Skeletal muscle satellite cell (primary cell): ENCODE data around the gene BMP2K.
"Not testable (repeated sequence)": the region's sequence is repeated elsewhere in the genome, so short reads cannot be mapped to it uniquely, and the experiment has no call there.

Experiments
- H3K27me3 ChIP-seq: 2 replicates; pipeline ENCODE4 v1.7.0; 2013; ENCODE audit warnings: low read length; ENCODE audit not compliant: control insufficient read depth, insufficient read depth
- H3K36me3 ChIP-seq: 2 replicates; pipeline ENCODE4 v1.7.0; 2013; ENCODE audit warnings: mild to moderate bottlenecking, control low read depth, low read length; ENCODE audit not compliant: insufficient read depth
- H3K4me1 ChIP-seq: 2 replicates; pipeline ENCODE4 v1.7.0; 2013; ENCODE audit warnings: low read length; ENCODE audit not compliant: control insufficient read depth, insufficient read depth
- H3K4me2 ChIP-seq: 2 replicates; pipeline ENCODE4 v1.7.0; 2013; ENCODE audit warnings: mild to moderate bottlenecking, low read length
- H3K4me3 ChIP-seq: 2 replicates; pipeline ENCODE4 v1.7.0; 2013; ENCODE audit warnings: low read length
- H3K9ac ChIP-seq: 2 replicates; pipeline ENCODE4 v1.7.0; 2013; ENCODE audit warnings: mild to moderate bottlenecking, low read depth, low read length, moderate library complexity
- H3K9me3 ChIP-seq: replicated peaks from 2 replicates; pipeline ENCODE4 v1.7.0; 2013; ENCODE audit warnings: mild to moderate bottlenecking, control low read depth, low read length

BMP2K gene

DNA sequence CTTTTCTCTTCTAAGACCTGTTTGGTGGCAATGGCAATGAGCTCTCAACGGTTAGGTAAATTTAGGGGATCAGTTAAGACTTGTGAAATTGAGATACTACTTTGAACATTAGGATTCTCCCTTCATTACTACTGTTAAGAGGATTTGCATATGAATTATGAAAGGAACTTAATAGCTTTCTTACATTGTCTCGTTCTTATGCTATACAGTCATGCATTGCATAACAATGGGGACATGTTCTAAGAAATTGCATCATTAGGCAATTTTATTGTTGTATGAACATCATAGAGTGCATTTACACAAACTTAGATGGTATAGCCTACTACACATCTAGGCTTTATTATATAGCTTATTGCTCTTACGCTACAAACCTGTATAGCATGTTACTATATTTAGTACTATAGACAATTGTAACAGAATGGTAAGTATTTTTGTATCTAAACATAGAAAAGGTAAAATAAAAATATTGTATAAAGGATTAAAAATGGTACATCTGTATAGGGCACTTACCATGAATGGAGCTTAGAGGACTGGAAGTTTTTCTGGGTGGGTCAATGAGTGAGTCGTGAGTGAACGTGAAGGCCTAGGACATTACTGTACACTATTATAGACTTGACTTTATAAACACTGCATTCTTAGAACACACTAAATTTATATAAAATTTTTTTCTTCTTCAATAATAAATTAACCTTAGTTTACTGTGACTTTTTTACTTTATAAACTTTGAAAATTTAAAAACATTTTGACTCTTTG, 100.6 kb downstream of the BMP2K start:
- Histone ChIP-seq H3K36me3 (peaks cover 19% of the 10 kb centered on the region), H3K4me1 (no peaks in the 10 kb centered on the region), H3K9me3 (no peaks in the 10 kb centered on the region), H3K27me3 (no peaks in the 10 kb centered on the region), H3K4me2 (no peak overlapping the region), H3K4me3 (no peak overlapping the region), H3K9ac (no peak overlapping the region)

DNA sequence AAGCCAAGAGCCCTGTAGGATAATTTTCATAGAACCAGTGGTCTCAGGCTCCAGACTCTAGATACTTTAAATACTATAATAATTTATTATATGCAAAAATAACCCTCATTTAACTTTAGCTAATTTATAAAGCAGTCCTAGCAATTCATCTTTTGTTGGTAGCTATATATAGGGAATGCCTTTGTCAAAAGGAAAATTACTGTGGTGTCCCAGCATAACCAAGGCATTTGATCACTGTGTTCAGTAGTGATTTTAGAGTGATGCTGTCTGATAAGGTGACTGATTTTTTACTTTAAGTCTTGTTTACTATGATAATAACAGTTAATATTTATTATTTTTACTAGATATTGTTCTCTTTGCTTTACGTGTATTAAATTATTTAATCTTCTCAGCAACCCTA, 101.9 kb downstream of the BMP2K start:
- Histone ChIP-seq H3K4me2 (no peak overlapping the region), H3K4me1 (no peaks in the 10 kb centered on the region), H3K36me3 (peaks cover 8% of the 10 kb centered on the region), H3K9me3 (no peaks in the 10 kb centered on the region), H3K27me3 (no peaks in the 10 kb centered on the region), H3K9ac (no peak overlapping the region), H3K4me3 (no peak overlapping the region)

DNA sequence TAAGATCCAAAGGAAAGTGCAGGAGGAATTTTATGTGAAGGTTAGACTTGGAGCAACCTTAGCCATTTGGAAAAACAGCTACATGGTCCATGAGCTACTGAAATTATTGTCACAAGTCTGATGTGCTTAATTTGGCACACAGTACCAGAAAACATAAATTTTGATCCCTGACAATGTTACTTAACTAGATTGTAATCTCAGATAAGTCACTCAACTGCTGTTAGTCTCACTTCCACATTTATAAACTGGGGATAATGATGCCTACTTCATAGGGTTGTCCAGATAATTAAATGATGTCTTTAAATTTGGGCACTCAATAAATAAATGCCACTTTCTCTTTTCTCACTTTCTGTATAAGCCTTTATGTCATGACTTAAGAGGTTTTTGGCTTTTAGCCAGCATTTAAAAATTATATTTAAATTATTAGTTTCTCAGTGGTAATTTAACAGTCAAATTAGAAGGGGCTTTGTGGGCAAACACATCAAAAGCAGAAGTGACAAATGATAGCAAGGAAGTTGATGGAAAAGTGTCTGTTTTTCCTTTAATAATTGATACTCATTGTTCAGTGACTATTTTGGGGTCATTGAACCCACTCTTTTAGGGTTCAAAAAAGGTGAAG, 104.8 kb downstream of the BMP2K start:
- Histone ChIP-seq H3K9ac (no peak overlapping the region), H3K27me3 (no peaks in the 10 kb centered on the region)

DNA sequence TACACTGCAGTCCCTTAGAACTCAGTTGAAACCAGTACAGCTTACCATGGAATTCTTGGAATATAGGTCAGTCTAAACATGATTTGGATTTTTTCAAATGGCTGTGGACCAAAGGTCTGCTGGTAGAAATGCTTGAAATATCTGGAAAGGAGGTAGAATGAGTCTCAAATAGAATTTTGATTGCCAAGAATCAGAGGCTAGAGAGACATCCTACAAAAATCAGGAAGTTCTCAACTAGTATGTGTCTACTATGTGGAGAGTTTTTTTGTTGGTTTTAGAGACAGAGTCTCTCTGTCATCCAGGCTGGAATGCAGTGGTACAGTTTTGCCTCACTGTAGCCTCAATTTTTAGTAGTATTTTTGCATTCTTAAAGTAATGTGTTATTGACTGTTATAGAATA, 109.4 kb downstream of the BMP2K start:
- Histone ChIP-seq H3K4me2 (no peak overlapping the region), H3K36me3 (peaks cover 20% of the 10 kb centered on the region), H3K9ac (no peak overlapping the region), H3K4me1 (no peaks in the 10 kb centered on the region), H3K27me3 (no peaks in the 10 kb centered on the region), H3K9me3 (no peaks in the 10 kb centered on the region), H3K4me3 (no peak overlapping the region)

More for the DNA sequence above, 104.8 kb downstream of the BMP2K start:
- H3K4me2 ChIP-seq, result no peak overlapping the region
- no peak overlapping the region for H3K4me3 ChIP-seq
- no peaks in the 10 kb centered on the region for H3K9me3 ChIP-seq
- peaks cover 11% of the 10 kb centered on the region for H3K36me3 ChIP-seq
- H3K4me1 ChIP-seq, result no peaks in the 10 kb centered on the region

DNA sequence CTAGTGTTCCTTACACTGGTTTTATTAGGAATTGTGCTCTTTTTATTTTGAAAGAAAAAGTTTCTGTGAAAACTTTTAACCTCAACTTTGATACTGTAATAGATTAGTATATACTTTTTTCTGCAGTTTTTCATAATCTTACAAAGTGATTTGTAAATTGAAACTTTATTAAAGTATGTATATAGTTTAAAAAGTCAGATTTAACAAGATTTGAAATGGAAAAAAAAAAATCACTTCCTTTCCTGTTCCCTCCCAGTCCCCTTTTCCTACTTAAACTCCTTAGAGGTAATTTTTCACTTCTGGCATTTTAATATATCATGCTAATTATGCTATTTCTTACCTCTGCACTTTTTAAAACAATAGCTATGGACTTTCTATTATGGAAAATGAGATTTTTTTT, 113.8 kb downstream of the BMP2K start:
- Histone ChIP-seq H3K4me2 (no peak overlapping the region), H3K36me3 (peaks cover 25% of the 10 kb centered on the region), H3K9me3 (no peaks in the 10 kb centered on the region), H3K4me1 (no peaks in the 10 kb centered on the region), H3K27me3 (no peaks in the 10 kb centered on the region), H3K4me3 (no peak overlapping the region), H3K9ac (no peak overlapping the region)

DNA sequence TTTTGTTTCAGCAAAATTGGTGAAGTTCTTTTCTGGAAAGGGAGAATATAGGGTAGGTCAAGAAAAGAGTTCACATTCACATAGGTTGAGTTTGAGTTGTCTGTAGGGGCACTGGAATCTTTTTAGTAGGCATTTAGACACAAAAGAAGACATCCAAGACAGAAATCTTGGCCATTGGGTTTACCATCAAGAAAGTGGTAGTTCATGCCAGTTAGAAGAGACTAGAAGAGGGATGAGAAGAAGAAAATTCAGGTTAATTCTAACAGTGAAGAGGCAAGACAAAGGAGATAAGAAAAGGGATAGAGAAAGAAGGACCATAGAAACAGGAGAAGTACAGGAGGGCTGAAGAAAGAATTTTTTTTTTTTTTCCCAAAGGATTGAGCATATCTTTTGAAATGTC, 123.2 kb downstream of the BMP2K start:
- Histone ChIP-seq H3K27me3 (no peaks in the 10 kb centered on the region), H3K9ac (no peak overlapping the region), H3K36me3 (no peaks in the 10 kb centered on the region), H3K4me3 (no peak overlapping the region), H3K4me2 (no peak overlapping the region), H3K4me1 (no peaks in the 10 kb centered on the region), H3K9me3 (no peaks in the 10 kb centered on the region)

DNA sequence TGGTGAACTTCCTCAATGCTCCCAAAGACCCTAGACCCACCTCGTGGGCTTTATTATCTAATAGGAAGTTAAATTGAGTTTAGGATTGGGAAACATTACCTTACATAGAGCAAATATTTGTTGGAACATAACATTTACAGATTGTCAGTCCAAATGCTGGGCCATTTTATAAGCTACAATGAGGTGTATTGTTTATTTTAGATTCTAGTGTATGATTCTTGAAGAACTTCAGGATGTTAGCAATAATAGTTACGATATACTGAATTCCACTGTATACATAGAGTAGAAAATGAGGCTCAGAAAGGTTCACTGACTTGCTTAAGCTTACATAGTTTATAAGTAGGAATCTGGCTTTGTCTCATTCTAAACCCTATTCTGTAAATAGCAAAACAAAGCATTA, 125.7 kb downstream of the BMP2K start:
- H3K9ac ChIP-seq, result no peak overlapping the region
- H3K27me3 ChIP-seq, result no peaks in the 10 kb centered on the region
- H3K9me3 ChIP-seq, result no peaks in the 10 kb centered on the region
- no peaks in the 10 kb centered on the region for H3K4me1 ChIP-seq
- no peak overlapping the region for H3K4me2 ChIP-seq
- H3K4me3 ChIP-seq, result no peak overlapping the region
- no peaks in the 10 kb centered on the region for H3K36me3 ChIP-seq

DNA sequence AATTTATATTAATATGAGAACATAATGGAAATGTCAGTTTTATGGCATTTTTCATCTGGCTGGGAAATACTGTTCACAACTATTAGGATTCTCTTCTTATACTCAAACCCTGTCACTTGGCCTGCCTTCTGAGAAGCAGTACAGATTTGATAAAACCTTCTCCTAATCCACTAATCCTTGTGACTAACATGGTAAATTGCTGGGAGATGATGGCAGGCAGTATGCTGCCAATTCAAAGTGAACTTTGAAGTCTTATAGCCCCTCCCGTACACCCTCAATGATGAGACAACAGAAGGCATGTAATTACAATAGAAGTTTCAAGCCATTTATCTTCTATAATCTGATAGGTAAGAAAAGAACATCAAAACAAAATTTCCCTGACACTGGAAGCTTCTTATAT, 126.1 kb downstream of the BMP2K start:
- H3K27me3 ChIP-seq, result no peaks in the 10 kb centered on the region
- H3K4me2 ChIP-seq, result no peak overlapping the region
- no peaks in the 10 kb centered on the region for H3K9me3 ChIP-seq
- H3K36me3 ChIP-seq, result no peaks in the 10 kb centered on the region
- H3K9ac ChIP-seq, result no peak overlapping the region
- H3K4me1 ChIP-seq, result no peaks in the 10 kb centered on the region
- H3K4me3 ChIP-seq, result no peak overlapping the region

DNA sequence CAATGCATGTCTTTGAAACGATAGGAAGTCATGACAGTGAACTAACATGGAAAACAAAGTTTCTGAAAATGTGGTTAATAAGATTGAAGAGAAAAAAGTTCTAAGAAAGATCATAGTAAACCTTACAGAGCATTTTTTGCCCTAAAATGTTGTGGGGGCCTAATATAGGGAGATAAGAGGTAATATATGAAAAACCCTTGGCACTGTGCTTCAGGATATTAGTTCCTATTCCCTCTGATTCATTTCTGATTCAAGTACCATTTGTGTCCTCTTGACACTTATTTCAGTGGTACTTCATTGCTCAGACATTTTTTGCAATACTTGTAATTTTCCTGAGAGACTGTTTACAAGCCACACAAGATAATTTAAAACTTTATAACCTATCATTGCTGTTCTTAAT, 128.0 kb downstream of the BMP2K start:
- H3K4me2 ChIP-seq, result no peak overlapping the region
- H3K9ac ChIP-seq, result no peak overlapping the region
- no peak overlapping the region for H3K4me3 ChIP-seq
- H3K36me3 ChIP-seq, result no peaks in the 10 kb centered on the region
- H3K9me3 ChIP-seq, result no peaks in the 10 kb centered on the region
- no peaks in the 10 kb centered on the region for H3K27me3 ChIP-seq
- H3K4me1 ChIP-seq, result no peaks in the 10 kb centered on the region

DNA sequence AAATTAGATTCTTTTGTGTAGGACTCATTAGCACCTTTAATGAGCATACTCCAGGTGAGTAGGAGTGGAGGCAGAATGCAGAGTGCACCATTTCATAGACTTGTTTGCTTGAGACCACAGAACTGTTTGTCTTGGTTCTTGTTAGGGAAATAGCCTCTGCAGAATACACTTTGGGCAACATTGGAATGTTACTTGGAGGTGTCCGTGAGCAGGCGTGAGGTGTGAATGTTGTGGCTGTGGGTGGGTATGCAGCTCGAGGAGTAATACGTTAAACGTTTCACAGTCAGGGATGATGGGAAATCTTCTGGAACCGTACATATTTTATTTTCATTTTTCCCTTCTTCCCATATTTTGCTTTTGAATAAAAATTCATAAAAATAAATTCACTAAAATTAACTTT, 131.5 kb downstream of the BMP2K start:
- Histone ChIP-seq H3K9ac (no peak overlapping the region), H3K4me1 (no peaks in the 10 kb centered on the region), H3K4me2 (no peak overlapping the region), H3K9me3 (no peaks in the 10 kb centered on the region), H3K27me3 (no peaks in the 10 kb centered on the region), H3K36me3 (peaks cover 14% of the 10 kb centered on the region), H3K4me3 (no peak overlapping the region)

DNA sequence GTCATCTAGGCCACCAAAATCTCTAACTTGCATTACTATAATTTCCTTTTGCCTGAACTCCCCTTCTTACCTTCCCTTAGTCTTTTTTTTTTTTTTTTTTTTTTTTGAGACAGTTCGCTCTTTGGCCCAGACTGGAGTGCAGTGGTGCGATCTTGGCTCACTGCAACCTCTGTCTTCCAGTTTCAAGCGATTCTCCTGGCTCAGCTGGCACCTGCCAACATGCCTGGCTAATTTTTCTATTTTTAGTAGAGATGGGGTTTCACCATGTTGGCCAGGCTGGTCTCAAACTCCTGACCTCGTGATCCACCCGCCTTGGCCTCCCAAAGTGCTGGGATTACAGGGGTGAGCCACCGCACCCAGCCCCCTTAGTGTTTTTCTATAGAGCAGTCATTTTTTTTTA, 132.8 kb downstream of the BMP2K start:
- not testable (repeated sequence) for H3K4me3 ChIP-seq, H3K9me3 ChIP-seq

DNA sequence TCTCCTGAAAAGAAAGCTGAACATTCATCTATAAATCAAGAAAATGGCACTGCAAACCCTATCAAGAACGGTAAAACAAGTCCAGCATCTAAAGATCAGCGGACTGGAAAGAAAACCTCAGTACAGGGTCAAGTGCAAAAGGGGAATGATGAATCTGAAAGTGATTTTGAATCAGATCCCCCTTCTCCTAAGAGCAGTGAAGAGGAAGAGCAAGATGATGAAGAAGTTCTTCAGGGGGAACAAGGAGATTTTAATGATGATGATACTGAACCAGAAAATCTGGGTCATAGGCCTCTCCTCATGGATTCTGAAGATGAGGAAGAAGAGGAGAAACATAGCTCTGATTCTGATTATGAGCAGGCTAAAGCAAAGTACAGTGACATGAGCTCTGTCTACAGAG, 134.5 kb downstream of the BMP2K start:
- Histone ChIP-seq H3K36me3 (peaks cover 17% of the 10 kb centered on the region), H3K9me3 (no peaks in the 10 kb centered on the region), H3K4me2 (no peak overlapping the region)

More for the DNA sequence above, 132.8 kb downstream of the BMP2K start:
- peaks cover 17% of the 10 kb centered on the region for H3K36me3 ChIP-seq
- H3K4me2 ChIP-seq, H3K4me1 ChIP-seq, H3K27me3 ChIP-seq, H3K9ac ChIP-seq: not testable (repeated sequence)

More for the DNA sequence above, 134.5 kb downstream of the BMP2K start:
- Histone ChIP-seq H3K27me3 (no peaks in the 10 kb centered on the region), H3K4me1 (no peaks in the 10 kb centered on the region), H3K4me3 (no peak overlapping the region), H3K9ac (no peak overlapping the region)
